Trophoblast cell (in vitro differentiated cells and primary cell): ENCODE data around the gene PTPRN2.

ENCODE experiments used
- DNase-seq, 2 donors: peaks; one replicate each; pipeline ENCODE4 v3.0.0-alpha.2; 2016
- H2AFZ ChIP-seq: 2 replicates; pipeline ENCODE4 v1.6.1; 2013; ENCODE audit warnings: low read length, moderate library complexity, mild to moderate bottlenecking; ENCODE audit not compliant: insufficient read depth, poor library complexity
- H2AK5ac ChIP-seq: 2 replicates; pipeline ENCODE4 v1.6.1; 2013; ENCODE audit warnings: mild to moderate bottlenecking, low read length
- H2BK120ac ChIP-seq: 2 replicates; pipeline ENCODE4 v1.6.1; 2013; ENCODE audit warnings: low read length, mild to moderate bottlenecking, moderate library complexity; ENCODE audit not compliant: insufficient read depth, poor library complexity
- H2BK12ac ChIP-seq: 2 replicates; pipeline ENCODE4 v1.6.1; 2013; ENCODE audit warnings: mild to moderate bottlenecking, low read length, moderate library complexity
- H2BK5ac ChIP-seq: 2 replicates; pipeline ENCODE4 v1.6.1; 2013; ENCODE audit warnings: low read length, low read depth, moderate library complexity, mild to moderate bottlenecking; ENCODE audit not compliant: poor library complexity
- H3K14ac ChIP-seq: 2 replicates; pipeline ENCODE4 v1.6.1; 2013; ENCODE audit warnings: mild to moderate bottlenecking, low read length
- H3K18ac ChIP-seq: 2 replicates; pipeline ENCODE4 v1.6.1; 2013; ENCODE audit warnings: mild to moderate bottlenecking, low read length
- H3K23ac ChIP-seq: 2 replicates; pipeline ENCODE4 v1.6.1; 2013; ENCODE audit warnings: low read length
- H3K27ac ChIP-seq: 2 replicates; pipeline ENCODE4 v1.5.1; 2013; ENCODE audit warnings: low read depth, mild to moderate bottlenecking, inconsistent platforms, low read length, moderate library complexity
- H3K27me3 ChIP-seq: 2 replicates; pipeline ENCODE4 v1.6.1; 2013; ENCODE audit warnings: inconsistent platforms, mild to moderate bottlenecking, low read length, moderate library complexity; ENCODE audit not compliant: insufficient read depth
- H3K36me3 ChIP-seq, 2 experiments: 1 replicate in 1 of 2; 2 replicates in 1 of 2; pipeline ENCODE4 v1.6.1; 2013; ENCODE audit warnings: low read length in 2 of 2, mild to moderate bottlenecking in 2 of 2, moderate library complexity in 1 of 2; ENCODE audit not compliant: insufficient read depth in 2 of 2, control insufficient read depth in 1 of 2
- H3K4ac ChIP-seq: 2 replicates; pipeline ENCODE4 v1.6.1; 2013; ENCODE audit warnings: low read depth, mild to moderate bottlenecking, low read length, moderate library complexity
- H3K4me1 ChIP-seq, 2 experiments: 1 replicate in 1 of 2; 2 replicates in 1 of 2; pipeline ENCODE4 v1.6.1; 2013; ENCODE audit warnings: low read length in 2 of 2, mild to moderate bottlenecking in 2 of 2, moderate library complexity in 1 of 2; ENCODE audit not compliant: insufficient read depth in 2 of 2, control insufficient read depth in 1 of 2
- H3K4me2 ChIP-seq: 2 replicates; pipeline ENCODE4 v1.6.1; 2013; ENCODE audit warnings: inconsistent platforms, mild to moderate bottlenecking, low read length, moderate library complexity
- H3K4me3 ChIP-seq: 2 replicates; pipeline ENCODE4 v1.5.1; 2013; ENCODE audit warnings: mild to moderate bottlenecking, low read depth, low read length, inconsistent platforms
- H3K79me1 ChIP-seq: one replicate; pipeline ENCODE4 v1.6.1; 2013; ENCODE audit warnings: low read length
- H3K79me2 ChIP-seq: 2 replicates; pipeline ENCODE4 v1.6.1; 2013; ENCODE audit warnings: low read length, mild to moderate bottlenecking; ENCODE audit not compliant: control insufficient read depth, insufficient read depth, poor library complexity
- H3K9ac ChIP-seq: 2 replicates; pipeline ENCODE4 v1.6.1; 2013; ENCODE audit warnings: mild to moderate bottlenecking, low read length
- H3K9me3 ChIP-seq: 2 replicates; pipeline ENCODE4 v1.6.1; 2013; ENCODE audit warnings: low read depth, mild to moderate bottlenecking, control low read depth, inconsistent platforms, low read length; ENCODE audit not compliant: insufficient read depth
- H4K12ac ChIP-seq: 2 replicates; pipeline ENCODE4 v1.6.1; 2013; ENCODE audit warnings: low read depth, mild to moderate bottlenecking, low read length, moderate library complexity
- H4K8ac ChIP-seq: 2 replicates; pipeline ENCODE4 v1.6.1; 2013; ENCODE audit warnings: low read depth, mild to moderate bottlenecking, low read length, moderate library complexity
- H4K91ac ChIP-seq: one replicate; pipeline ENCODE4 v1.6.1; 2013; ENCODE audit warnings: low read depth, mild to moderate bottlenecking, low read length, moderate library complexity
- WGBS: extraction: QIAGEN DNeasy Blood & Tissue Kit; methylation state at CpG from one replicate; pipeline ENCODE4 v1.1.7; 2013; ENCODE audit warnings: missing lambda C conversion rate; ENCODE audit not compliant: insufficient read length, insufficient coverage; ENCODE audit errors: extremely low coverage; 5-methylcytosine and 5-hydroxymethylcytosine counted together

PTPRN2 gene

DNA sequence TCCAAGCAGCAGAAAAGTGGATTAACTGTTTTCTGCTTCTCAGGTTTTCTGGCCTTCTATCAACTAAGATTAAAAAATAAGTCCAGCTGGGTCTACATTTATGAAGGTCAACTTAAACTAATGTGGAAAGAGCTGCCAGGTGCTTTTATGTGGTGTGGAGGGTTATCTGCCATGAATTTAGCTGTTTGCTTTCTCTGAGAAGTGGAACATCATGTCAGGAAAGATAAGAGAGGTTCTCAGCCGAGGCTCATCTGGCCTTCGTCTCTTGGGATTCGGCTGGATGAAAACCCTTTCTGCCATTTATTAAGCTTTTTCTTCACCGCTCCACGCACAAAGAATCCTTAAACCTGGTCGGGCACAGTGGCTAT, 5.5 kb downstream of the PTPRN2 start:
- no peak overlapping the region for H3K27ac ChIP-seq
- no peak for DNase-seq
- H3K4me1 ChIP-seq: no peaks in the 10 kb centered on the region
- no peak overlapping the region for H3K4ac ChIP-seq
- no peaks in the 10 kb centered on the region for H3K36me3 ChIP-seq
- H4K91ac ChIP-seq: no peak overlapping the region
- no peak overlapping the region for H3K23ac ChIP-seq
- H3K9me3 ChIP-seq: peaks cover 8% of the 10 kb centered on the region
- no peak overlapping the region for H2BK120ac ChIP-seq
- H3K14ac ChIP-seq: no peak overlapping the region
- no peak overlapping the region for H4K8ac ChIP-seq
- no peak overlapping the region for H2AFZ ChIP-seq
- WGBS: no CpG with 5 or more reads among the region's 6 CpGs
- H4K12ac ChIP-seq: no peak overlapping the region
- H3K27me3 ChIP-seq: peaks cover 17% of the 10 kb centered on the region
- H2BK5ac ChIP-seq: no peak overlapping the region
- no peak overlapping the region for H2BK12ac ChIP-seq
- H3K4me3 ChIP-seq: no peak overlapping the region
- no peak overlapping the region for H3K9ac ChIP-seq
- H2AK5ac ChIP-seq: no peak overlapping the region
- no peaks in the 10 kb centered on the region for H3K79me2 ChIP-seq
- H3K4me2 ChIP-seq: no peak overlapping the region
- H3K79me1 ChIP-seq: no peaks in the 10 kb centered on the region
- no peak overlapping the region for H3K18ac ChIP-seq

DNA sequence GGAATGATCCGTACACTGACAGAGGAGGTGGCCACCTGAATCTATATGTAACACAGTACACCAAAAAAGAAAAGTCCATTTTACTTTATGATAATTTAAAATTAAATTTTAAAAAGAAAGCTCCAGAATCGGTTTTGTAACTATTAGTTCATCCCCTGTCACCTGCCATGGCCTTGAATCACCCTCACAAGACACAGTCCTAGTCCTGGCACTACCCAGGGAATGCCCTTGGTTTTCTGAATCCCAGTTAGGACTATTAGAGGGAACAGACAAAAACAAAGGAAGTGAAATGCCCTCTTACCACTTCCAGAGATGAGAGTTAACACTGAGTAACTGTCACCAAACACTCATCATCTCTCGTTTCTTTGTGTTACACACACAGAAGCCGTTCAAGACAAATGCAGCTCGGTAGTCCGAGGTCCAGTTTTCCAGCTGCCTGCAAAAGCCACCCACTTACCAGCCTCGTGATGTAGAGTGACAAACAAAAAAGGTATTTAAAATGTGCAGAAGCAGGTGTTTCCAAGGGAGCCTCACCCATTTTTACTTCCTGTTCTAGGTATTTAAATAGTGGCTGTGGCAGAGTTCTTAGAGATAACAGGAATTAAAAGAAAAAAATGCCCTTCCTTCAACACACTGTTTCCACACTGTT, 6.1 kb downstream of the PTPRN2 start:
- H4K8ac ChIP-seq: no peak overlapping the region
- H3K27ac ChIP-seq: no peak overlapping the region
- H4K91ac ChIP-seq: no peak overlapping the region
- no peaks in the 10 kb centered on the region for H3K79me2 ChIP-seq
- no peaks in the 10 kb centered on the region for H3K79me1 ChIP-seq
- H3K14ac ChIP-seq: no peak overlapping the region
- no peaks in the 10 kb centered on the region for H3K4me1 ChIP-seq
- no peak overlapping the region for H2AK5ac ChIP-seq
- H3K9me3 ChIP-seq: peaks cover 8% of the 10 kb centered on the region
- H3K4me2 ChIP-seq: no peak overlapping the region
- no peak overlapping the region for H3K4ac ChIP-seq
- no peak overlapping the region for H2BK120ac ChIP-seq
- no peak overlapping the region for H2AFZ ChIP-seq
- peak; percentile 50 to 76 for DNase-seq
- H3K23ac ChIP-seq: no peak overlapping the region
- H4K12ac ChIP-seq: no peak overlapping the region
- peaks cover 14% of the 10 kb centered on the region for H3K27me3 ChIP-seq
- WGBS: no CpG with 5 or more reads among the region's 7 CpGs
- H3K36me3 ChIP-seq: no peaks in the 10 kb centered on the region
- H2BK12ac ChIP-seq: no peak overlapping the region
- H2BK5ac ChIP-seq: no peak overlapping the region
- H3K4me3 ChIP-seq: no peak overlapping the region
- no peak overlapping the region for H3K9ac ChIP-seq
- no peak overlapping the region for H3K18ac ChIP-seq

DNA sequence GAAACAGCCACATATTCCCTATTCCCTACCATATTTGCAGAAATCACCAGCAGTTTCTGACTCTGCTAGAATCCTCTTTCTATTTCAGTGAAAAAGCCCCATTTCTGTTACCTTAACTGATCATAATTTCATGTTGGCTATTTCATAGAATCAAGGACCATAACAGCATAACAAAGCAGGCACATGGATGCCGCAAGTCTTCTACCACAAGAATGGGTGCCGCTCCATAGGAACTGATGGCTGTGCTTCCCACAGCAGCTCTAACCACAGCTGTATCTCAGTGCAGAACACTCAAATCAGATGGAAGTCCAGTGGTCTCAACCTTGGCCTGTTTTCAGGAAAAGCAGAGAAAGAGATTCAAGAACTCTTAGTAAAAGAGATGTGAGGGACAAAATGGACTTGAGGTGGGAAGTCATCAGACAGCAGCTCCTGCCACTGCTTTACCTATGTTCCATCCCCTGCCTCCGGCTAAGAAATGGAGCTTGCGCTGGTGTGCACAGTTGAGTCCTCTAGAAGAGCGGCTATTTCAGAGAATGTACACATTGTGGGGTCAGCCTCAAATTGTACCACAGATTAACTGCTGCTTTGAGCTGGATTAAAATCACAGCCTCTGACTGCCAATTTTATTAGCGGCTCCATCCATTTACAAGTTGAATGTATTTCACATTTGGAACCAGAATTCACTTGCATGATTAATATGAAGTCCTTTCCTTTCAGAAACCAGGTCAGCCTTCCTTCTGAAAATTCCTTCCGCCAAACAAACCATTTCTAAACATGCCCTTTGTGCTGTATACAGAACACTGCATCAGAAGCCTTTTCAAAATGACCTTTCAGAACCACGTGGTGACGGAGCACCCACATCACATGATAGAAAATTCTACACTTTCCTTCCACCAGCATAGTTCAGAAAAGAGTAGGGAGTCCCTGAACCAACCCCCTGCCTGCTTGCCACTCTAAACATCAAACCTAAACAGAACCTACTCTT, 7.7 kb downstream of the PTPRN2 start:
- DNase-seq: no peak
- Histone ChIP-seq H3K9me3 (peaks cover 8% of the 10 kb centered on the region), H2AK5ac (no peak overlapping the region), H3K4me3 (no peak overlapping the region), H3K79me2 (no peaks in the 10 kb centered on the region), H2BK120ac (no peak overlapping the region), H3K18ac (no peak overlapping the region), H4K8ac (no peak overlapping the region), H3K23ac (no peak overlapping the region), H2AFZ (no peak overlapping the region), H3K27me3 (no peaks in the 10 kb centered on the region), H3K4me1 (no peaks in the 10 kb centered on the region), H3K27ac (no peak overlapping the region), H4K12ac (no peak overlapping the region), H3K14ac (no peak overlapping the region), H4K91ac (no peak overlapping the region), H3K4ac (no peak overlapping the region), H3K4me2 (no peak overlapping the region), H3K9ac (peak overlapping the region; percentile 36), H2BK12ac (no peak overlapping the region), H3K79me1 (no peaks in the 10 kb centered on the region), H3K36me3 (no peaks in the 10 kb centered on the region), H2BK5ac (no peak overlapping the region)
- WGBS: no CpG with 5 or more reads among the region's 9 CpGs

GRCh38 chr7:158576050-158576762, 11.4 kb downstream of the PTPRN2 start:
- Histone ChIP-seq H3K4me3 (no peak overlapping the region), H2AFZ (no peak overlapping the region), H3K18ac (no peak overlapping the region), H2AK5ac (no peak overlapping the region), H2BK12ac (no peak overlapping the region), H3K9ac (no peak overlapping the region), H3K14ac (no peak overlapping the region), H3K23ac (no peak overlapping the region), H3K27me3 (no peaks in the 10 kb centered on the region), H4K12ac (no peak overlapping the region), H3K79me1 (no peaks in the 10 kb centered on the region), H2BK120ac (no peak overlapping the region), H4K91ac (no peak overlapping the region), H2BK5ac (no peak overlapping the region), H3K27ac (no peak overlapping the region), H3K36me3 (no peaks in the 10 kb centered on the region), H3K79me2 (no peaks in the 10 kb centered on the region), H3K4me2 (no peak overlapping the region), H3K4me1 (no peaks in the 10 kb centered on the region), H3K9me3 (peaks cover 6% of the 10 kb centered on the region), H4K8ac (no peak overlapping the region), H3K4ac (no peak overlapping the region)
- DNase-seq: peak in 1 of 2 donors; percentile 58
- no CpG with 5 or more reads among the region's 11 CpGs for WGBS
